ENCODE data around the gene CFAP251.

- TF ChIP-seq MXI1 (IDR thresholded peaks at IDR 0.05; ENCODE audit: low read depth, low read length) (no peak), EZH2 (IDR thresholded peaks at IDR 0.05; ENCODE audit: borderline replicate concordance, control insufficient read depth, low read depth, low read length) (no peak), CTCF (IDR thresholded peaks at IDR 0.05 in 2 of 3, conservative IDR thresholded peaks at IDR 0.05 in 1 of 3; ENCODE audit: control insufficient read depth in 2 of 3, extremely low read depth in 1 of 3, insufficient read depth in 1 of 3, low read depth in 3 of 3, low read length in 3 of 3) (no peak), BHLHE40 (IDR thresholded peaks at IDR 0.05; ENCODE audit: borderline replicate concordance in 1 of 2, low read depth in 2 of 2, low read length in 1 of 2) (no peak), POLR2AphosphoS5 (IDR thresholded peaks at IDR 0.05; ENCODE audit: low read length) (no peak), FOXM1 (IDR thresholded peaks at IDR 0.05; ENCODE audit: low read depth, low read length) (no peak), CREB1 (IDR thresholded peaks at IDR 0.05; ENCODE audit: low read depth) (no peak), ZNF622 (IDR thresholded peaks at IDR 0.05) (no peak), ZBED1 (IDR thresholded peaks at IDR 0.05; ENCODE audit: borderline replicate concordance) (no peak), SP1 (IDR thresholded peaks at IDR 0.05; ENCODE audit: low read depth, low read length) (no peak), NR2C2 (IDR thresholded peaks at IDR 0.05; ENCODE audit: borderline replicate concordance, control insufficient read depth, insufficient read length, low read depth) (no peak), GABPA (IDR thresholded peaks at IDR 0.05; ENCODE audit: low read depth) (no peak)
Observed at GRCh38 chr12:121964813-121965643, 46.6 kb downstream of the CFAP251 start.

Data from GM12878 (cell line).